LNCaP clone FGC (cell line): ENCODE data around the gene CFAP77.

Experiments
- DNase-seq: peaks from one replicate; pipeline ENCODE4 v3.0.0-alpha.2; 2011; ENCODE audit warnings: low read depth
- H3K4me3 ChIP-seq: 2 replicates; pipeline ENCODE4 v1.5.1; 2011; ENCODE audit warnings: mild to moderate bottlenecking, low read depth, low read length, control low read depth
- TF ChIP-seq, protein P1 (sequence below): IDR thresholded peaks from 2 replicates; pipeline ENCODE4 v1.5.1; 2012; ENCODE audit warnings: mild to moderate bottlenecking; ENCODE audit not compliant: control insufficient read depth, insufficient read depth; ENCODE audit errors: extremely low read depth

CFAP77 gene

DNA sequence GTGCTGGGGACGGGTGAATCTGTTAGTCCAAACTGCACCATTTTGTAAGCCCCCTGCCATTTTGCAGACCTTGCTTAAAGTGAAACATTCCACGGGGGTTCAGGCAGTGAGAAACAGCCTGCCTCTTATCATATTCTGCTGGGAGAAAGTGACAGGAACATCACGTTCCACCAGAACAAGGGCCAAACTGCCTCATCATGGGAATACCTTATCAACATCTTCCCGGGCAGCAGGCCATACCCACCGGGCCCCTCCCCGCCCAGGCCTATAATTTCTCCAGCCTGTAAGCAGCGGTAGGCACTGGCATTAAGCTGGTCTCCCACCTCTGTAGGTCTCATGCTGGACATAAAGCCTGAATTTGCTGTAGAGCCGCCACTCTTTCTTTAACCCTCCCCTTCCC lies 1.5 kb upstream of the CFAP77 start:
- TF ChIP-seq, protein P1, sequence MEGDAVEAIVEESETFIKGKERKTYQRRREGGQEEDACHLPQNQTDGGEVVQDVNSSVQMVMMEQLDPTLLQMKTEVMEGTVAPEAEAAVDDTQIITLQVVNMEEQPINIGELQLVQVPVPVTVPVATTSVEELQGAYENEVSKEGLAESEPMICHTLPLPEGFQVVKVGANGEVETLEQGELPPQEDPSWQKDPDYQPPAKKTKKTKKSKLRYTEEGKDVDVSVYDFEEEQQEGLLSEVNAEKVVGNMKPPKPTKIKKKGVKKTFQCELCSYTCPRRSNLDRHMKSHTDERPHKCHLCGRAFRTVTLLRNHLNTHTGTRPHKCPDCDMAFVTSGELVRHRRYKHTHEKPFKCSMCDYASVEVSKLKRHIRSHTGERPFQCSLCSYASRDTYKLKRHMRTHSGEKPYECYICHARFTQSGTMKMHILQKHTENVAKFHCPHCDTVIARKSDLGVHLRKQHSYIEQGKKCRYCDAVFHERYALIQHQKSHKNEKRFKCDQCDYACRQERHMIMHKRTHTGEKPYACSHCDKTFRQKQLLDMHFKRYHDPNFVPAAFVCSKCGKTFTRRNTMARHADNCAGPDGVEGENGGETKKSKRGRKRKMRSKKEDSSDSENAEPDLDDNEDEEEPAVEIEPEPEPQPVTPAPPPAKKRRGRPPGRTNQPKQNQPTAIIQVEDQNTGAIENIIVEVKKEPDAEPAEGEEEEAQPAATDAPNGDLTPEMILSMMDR = no peak
- DNase-seq = no peak
- H3K4me3 ChIP-seq = no peak overlapping the region

- TF ChIP-seq, protein P1 = no peak
- DNase-seq = no peak
- H3K4me3 ChIP-seq = no peak overlapping the region
Measured at GRCh38 chr9:132410642-132411041, 631 bp downstream of the CFAP77 start.

- H3K4me3 ChIP-seq = no peak overlapping the region
- TF ChIP-seq, protein P1 = peak; percentile 66
- DNase-seq = no peak
Measured at GRCh38 chr9:132411091-132411508, 1.1 kb downstream of the CFAP77 start.

GRCh38 chr9:132412089-132412488 lies 2.1 kb downstream of the CFAP77 start:
- no peak for DNase-seq
- TF ChIP-seq, protein P1 = peak; percentile 49
- no peak overlapping the region for H3K4me3 ChIP-seq

DNA sequence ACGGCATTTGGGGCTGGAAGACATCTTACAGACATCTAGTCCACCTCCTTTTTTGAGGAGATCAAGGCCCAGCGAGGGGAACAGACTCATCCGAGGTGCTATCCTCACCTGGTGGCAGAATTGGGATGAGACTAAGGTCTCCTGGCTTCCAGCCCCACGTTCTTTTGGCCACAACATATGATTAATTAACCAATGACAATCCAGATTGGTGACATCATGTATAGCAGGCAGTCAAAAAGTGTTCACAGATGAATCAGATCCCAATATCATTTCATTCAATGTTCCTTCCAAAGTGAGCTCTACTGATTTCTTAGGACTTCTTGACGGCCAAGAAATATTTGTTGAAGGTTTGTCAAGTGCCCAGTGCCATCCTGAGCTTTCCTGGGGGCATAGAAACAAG lies 3.9 kb downstream of the CFAP77 start:
- no peak for DNase-seq
- no peak overlapping the region for H3K4me3 ChIP-seq
- TF ChIP-seq, protein P1 = no peak

DNA sequence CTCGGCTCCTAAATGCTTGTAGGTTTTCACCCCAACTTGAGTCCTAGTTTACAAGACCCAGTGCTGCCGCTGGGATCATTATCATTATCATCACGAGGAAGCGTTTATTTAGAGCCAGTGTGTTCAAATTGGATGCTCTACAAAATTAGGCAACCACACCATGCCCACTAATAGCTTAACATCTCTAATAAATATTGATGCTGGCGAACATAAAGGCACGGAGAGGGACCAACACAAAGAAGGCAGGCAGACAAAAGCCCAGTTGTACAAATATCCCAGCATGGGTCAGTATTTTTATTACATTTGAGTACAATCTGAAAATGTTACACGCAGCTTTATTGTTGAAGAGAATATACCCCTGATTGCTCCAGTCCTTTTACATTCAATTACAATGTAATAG lies 4.7 kb downstream of the CFAP77 start:
- TF ChIP-seq, protein P1 = no peak
- H3K4me3 ChIP-seq = no peak overlapping the region
- DNase-seq = no peak

DNA sequence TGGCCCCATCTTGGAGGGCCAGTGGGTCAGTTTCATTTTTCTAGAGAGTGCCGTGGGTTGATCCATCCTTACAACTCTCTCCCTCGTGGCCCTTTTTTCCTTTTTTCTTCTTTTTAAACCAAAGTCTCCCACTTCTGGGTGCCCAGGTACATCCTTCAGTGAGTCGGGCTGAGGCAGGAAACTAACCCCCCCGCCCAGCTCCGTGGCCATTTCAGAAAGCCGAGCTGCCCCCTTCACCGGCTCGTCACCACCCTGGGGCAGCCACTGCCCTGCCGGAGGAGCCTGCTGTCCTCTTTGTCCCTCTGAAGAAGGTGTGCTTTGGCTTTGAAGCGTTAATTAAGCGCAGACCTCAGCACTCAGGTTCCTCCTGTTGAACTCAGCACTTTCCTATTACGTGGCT lies 5.2 kb downstream of the CFAP77 start:
- TF ChIP-seq, protein P1 = no peak

More for the DNA sequence above, 5.2 kb downstream of the CFAP77 start:
- no peak overlapping the region for H3K4me3 ChIP-seq
- DNase-seq = no peak
